GM15510 (cell line): ENCODE results near the gene ACTA2.

Experiments used
- POLR2A ChIP-seq: IDR thresholded peaks from 3 replicates; pipeline ENCODE4 v1.6.1; 2011; ENCODE audit warnings: borderline replicate concordance; ENCODE audit not compliant: insufficient read length; ENCODE audit errors: extremely low read depth

The ACTA2 gene

DNA sequence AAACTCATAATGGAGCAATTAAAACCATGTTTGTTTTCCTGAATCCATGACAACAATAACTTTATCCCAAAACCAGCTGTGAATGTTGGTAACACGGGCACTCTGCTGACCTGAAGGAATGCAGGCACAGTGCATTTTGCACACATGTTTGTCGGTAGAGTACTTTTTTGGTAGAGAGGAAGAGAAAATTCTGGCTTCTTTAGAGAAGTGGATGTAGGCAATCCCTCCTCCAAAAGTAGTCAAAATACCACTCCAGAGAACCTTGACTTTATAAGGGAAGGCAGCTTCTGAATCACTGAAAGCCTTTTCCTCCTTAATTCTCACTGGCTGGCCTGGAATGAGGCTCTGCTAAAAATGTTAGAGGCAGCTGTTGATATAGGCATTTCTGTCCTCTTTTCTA is 15.8 kb upstream of the ACTA2 start:
- no peak for TF ChIP-seq POLR2A

- no peak for TF ChIP-seq POLR2A
Observed at GRCh38 chr10:88966797-88967196, 14.2 kb upstream of the ACTA2 start.

- no peak for TF ChIP-seq POLR2A
Observed at GRCh38 chr10:88964869-88965415, 12.4 kb upstream of the ACTA2 start.

DNA sequence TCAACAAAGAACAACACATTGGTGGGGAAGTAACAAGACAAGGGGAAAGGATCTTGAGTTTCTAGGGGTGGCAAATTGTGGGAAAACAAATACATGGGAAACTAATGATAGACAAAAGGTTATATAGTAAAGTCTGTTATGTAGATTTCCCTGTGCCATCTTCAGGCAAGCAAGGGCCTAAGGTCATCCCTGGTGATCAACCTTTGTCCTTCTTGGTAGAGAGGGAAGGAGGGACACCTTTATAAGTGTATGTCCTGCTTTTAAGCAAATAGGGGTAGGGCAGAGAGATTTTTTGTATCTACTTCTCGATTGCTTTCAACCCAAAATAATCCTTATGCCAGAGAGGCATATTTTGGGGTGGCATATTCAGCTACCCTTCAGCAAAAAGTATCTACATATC is 11.8 kb upstream of the ACTA2 start:
- no peak for TF ChIP-seq POLR2A

- no peak for TF ChIP-seq POLR2A
Observed at GRCh38 chr10:88963318-88963717, 10.7 kb upstream of the ACTA2 start.

DNA sequence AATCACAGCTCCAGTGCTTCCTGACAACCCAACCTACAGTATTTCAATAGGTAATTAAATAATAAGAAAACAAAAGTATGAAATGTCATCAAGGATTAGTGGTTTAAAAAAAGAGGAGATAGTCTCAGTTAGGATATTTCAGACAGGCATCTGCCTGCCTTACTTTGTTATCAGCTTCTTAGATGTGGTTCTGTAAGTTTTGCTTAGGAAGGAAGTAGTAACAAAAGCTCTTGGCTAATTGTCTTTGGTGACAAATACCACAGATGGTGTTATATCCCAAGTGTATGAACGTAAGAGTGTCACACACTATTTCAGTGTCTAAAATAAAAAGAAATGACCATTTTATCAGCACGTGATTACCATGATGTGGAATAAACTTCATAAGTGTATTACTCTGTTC is 9.8 kb upstream of the ACTA2 start:
- no peak for TF ChIP-seq POLR2A

GRCh38 chr10:88961266-88961665 is 8.7 kb upstream of the ACTA2 start:
- no peak for TF ChIP-seq POLR2A

GRCh38 chr10:88960802-88961201 is 8.2 kb upstream of the ACTA2 start:
- TF ChIP-seq POLR2A: no peak

DNA sequence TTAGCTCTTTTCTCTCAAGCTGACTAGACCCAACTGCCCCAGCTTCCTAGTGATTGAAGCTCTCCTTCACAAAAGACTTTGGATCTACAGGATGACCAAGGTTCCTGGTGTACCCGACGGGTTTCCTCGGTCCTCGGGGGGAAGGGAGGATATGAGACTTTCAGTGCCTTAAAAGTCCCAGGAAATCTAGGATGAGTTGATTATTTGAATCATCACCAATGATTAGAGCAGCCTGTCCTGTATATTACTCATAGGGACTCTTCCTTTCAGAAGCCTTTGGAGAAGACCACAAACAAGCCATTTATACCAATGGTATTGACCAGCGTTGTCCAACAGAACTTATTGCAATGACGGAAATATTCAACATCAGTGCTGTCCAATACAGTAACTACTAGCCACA is 6.1 kb upstream of the ACTA2 start:
- TF ChIP-seq POLR2A: no peak

DNA sequence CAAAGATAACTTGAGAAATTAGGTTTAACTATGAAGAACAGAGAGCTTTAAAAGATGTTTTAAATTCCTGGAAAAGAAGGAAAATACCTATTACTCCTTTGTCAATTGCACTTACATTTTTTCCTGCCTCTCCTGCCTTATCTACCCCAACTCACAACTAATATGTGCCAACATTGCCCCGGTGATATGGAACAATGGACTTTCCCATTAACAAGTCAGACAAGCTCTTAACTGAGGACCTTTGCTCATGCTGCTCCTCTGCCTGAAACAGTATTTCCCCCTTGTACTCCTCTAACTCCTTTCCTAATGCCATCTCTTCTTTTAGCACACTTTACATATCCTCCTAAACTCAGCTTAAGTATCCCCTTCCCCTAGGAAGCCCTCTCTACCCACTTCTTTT is 4.8 kb upstream of the ACTA2 start:
- TF ChIP-seq POLR2A: no peak

DNA sequence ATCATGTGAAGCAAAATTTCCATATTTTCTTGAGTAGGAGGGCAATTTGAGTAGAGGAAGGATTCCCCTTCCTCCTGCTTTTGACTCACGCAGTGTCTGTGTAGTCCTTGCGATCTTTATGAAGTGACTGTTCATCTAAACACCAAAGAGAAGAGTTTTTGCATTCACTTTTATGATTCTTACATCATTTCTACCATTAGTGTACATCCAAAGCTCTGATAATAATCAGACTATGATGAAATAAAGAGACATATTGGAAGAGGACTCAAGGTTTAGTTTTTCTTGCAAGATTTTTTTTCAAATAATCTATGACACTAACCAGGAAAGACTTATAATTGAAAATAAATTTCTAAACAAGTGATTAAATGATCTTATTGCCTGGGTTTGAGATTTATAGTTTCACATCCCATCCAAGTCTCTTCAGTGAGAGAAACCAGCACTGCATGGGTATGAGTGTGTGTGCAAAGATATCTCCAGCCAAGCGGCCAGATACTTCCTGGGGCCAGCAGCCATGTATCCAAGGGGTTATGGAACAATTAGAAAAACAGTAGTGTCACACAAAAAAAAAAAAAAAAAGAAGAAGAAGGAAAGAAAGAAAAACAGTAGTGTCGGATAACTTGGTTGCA is 2.0 kb upstream of the ACTA2 start:
- TF ChIP-seq POLR2A: no peak

- no peak for TF ChIP-seq POLR2A
Observed at GRCh38 chr10:88953662-88954061, 1.1 kb upstream of the ACTA2 start.

- TF ChIP-seq POLR2A: no peak
Observed at GRCh38 chr10:88949912-88950837, 2.4 kb downstream of the ACTA2 start.

GRCh38 chr10:88949051-88949450 is 3.5 kb downstream of the ACTA2 start:
- no peak for TF ChIP-seq POLR2A

GRCh38 chr10:88946965-88947590 is 5.5 kb downstream of the ACTA2 start:
- TF ChIP-seq POLR2A: no peak
